Effector memory CD4-positive, alpha-beta T cell (primary cell): ENCODE data around the gene BAHCC1.
A peak's percentile ranks its signal among the peaks of the same experiment; 100 is the strongest.

Experiments
- DNase-seq, 3 donors: peaks; one replicate each; pipeline ENCODE4 v3.0.0-alpha.2; 2020
- H3K27ac ChIP-seq: 2 replicates; pipeline ENCODE4 v1.7.0; 2013; ENCODE audit warnings: mild to moderate bottlenecking, low read length, moderate library complexity; ENCODE audit not compliant: insufficient read depth, poor library complexity, severe bottlenecking
- H3K27me3 ChIP-seq: replicated peaks from 2 replicates; pipeline ENCODE4 v1.7.0; 2013; ENCODE audit warnings: mild to moderate bottlenecking, low read length; ENCODE audit not compliant: insufficient read depth, control insufficient read depth, poor library complexity, severe bottlenecking
- H3K36me3 ChIP-seq: 2 replicates; pipeline ENCODE4 v1.7.0; 2013; ENCODE audit warnings: mild to moderate bottlenecking, low read length, moderate library complexity; ENCODE audit not compliant: control insufficient read depth, insufficient read depth
- H3K4me1 ChIP-seq: 2 replicates; pipeline ENCODE4 v1.7.0; 2013; ENCODE audit warnings: low read length, mild to moderate bottlenecking; ENCODE audit not compliant: control insufficient read depth, insufficient read depth, poor library complexity, severe bottlenecking
- H3K4me3 ChIP-seq: 2 replicates; pipeline ENCODE4 v1.7.0; 2013; ENCODE audit warnings: low read length, low read depth, mild to moderate bottlenecking; ENCODE audit not compliant: insufficient read depth, poor library complexity, severe bottlenecking
- H3K9me3 ChIP-seq: 2 replicates; pipeline ENCODE4 v1.7.0; 2013; ENCODE audit warnings: mild to moderate bottlenecking, low read length, moderate library complexity; ENCODE audit not compliant: control insufficient read depth

Gene BAHCC1

GRCh38 chr17:81492706-81493105, 97.4 kb downstream of the BAHCC1 start:
- H3K4me3 ChIP-seq: no peak overlapping the region
- no peak overlapping the region for H3K27ac ChIP-seq
- H3K4me1 ChIP-seq: peaks cover 10% of the 10 kb centered on the region
- no peak for DNase-seq
- H3K36me3 ChIP-seq: no peaks in the 10 kb centered on the region
- H3K9me3 ChIP-seq: no peaks in the 10 kb centered on the region
- no peaks in the 10 kb centered on the region for H3K27me3 ChIP-seq

GRCh38 chr17:81493198-81494038, 98.2 kb downstream of the BAHCC1 start:
- Histone ChIP-seq H3K4me1 (peaks cover 4% of the 10 kb centered on the region), H3K27ac (no peak overlapping the region), H3K9me3 (no peaks in the 10 kb centered on the region), H3K27me3 (no peaks in the 10 kb centered on the region), H3K4me3 (no peak overlapping the region), H3K36me3 (no peaks in the 10 kb centered on the region)
- no peak for DNase-seq

GRCh38 chr17:81494626-81495377, 99.5 kb downstream of the BAHCC1 start:
- Histone ChIP-seq H3K4me3 (no peak overlapping the region), H3K36me3 (no peaks in the 10 kb centered on the region), H3K4me1 (no peaks in the 10 kb centered on the region), H3K9me3 (no peaks in the 10 kb centered on the region), H3K27ac (no peak overlapping the region), H3K27me3 (no peaks in the 10 kb centered on the region)
- no peak for DNase-seq

DNA sequence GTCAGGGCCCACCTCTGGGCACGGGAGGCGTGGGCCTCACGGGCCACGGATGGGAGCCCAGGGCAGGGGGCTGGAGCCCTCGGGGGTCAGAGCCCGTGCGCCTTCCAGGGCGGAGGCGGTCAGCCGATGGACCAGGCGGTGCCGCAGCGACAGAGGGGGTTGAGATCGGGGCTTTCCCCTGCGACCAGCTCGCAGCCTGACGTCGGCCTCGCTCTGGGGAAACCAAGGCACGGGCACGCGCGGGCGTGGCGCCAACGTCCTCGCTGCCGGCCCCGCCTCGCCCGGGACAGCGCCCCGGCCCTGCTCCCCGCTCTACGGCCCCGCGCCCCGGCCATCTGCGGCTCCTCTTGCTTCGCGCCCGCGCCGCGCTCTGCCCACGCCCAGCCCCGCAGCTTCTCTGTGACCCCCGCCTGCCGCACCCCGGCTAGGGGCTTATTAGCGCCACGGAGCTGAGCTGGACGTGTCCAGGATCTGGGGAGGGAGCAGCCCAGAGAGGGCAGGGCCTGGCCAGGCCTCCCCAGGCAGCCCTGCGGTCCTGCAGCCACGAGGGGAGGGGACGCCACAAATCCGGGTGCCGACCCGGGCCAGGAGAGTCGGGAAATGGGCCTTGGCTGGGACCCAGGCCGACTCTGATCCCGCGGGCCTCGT, 103.8 kb downstream of the BAHCC1 start:
- Histone ChIP-seq H3K4me1 (no peaks in the 10 kb centered on the region), H3K9me3 (no peaks in the 10 kb centered on the region), H3K27me3 (no peaks in the 10 kb centered on the region), H3K4me3 (no peak overlapping the region), H3K36me3 (no peaks in the 10 kb centered on the region), H3K27ac (no peak overlapping the region)
- no peak for DNase-seq

GRCh38 chr17:81499601-81499970, 104.3 kb downstream of the BAHCC1 start:
- DNase-seq: no peak
- Histone ChIP-seq H3K36me3 (no peaks in the 10 kb centered on the region), H3K9me3 (no peaks in the 10 kb centered on the region), H3K27me3 (no peaks in the 10 kb centered on the region), H3K4me3 (no peak overlapping the region), H3K4me1 (no peaks in the 10 kb centered on the region), H3K27ac (no peak overlapping the region)

DNA sequence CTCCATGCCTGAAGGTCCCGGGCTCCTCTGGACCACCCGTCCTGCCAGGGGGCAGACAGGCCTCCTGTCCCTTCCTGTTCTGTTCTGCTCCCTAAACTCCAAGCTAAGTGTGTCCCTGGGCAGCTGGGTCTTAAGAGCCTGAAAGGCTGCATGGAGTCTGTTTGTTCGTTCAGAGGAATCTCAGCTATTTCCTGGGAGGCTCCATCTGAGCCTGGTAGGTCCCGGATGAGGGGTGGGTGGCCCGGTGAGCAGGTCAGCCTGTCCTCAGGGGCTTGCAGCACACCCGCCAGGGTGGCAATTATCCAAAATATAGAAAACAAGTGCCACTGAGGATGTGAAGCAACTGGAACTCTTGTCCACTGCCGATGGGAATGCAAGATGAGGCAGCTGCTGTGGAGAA, 104.8 kb downstream of the BAHCC1 start:
- DNase-seq: no peak
- H3K9me3 ChIP-seq: no peaks in the 10 kb centered on the region
- H3K36me3 ChIP-seq: no peaks in the 10 kb centered on the region
- no peak overlapping the region for H3K27ac ChIP-seq
- H3K4me3 ChIP-seq: no peak overlapping the region
- H3K27me3 ChIP-seq: no peaks in the 10 kb centered on the region
- no peaks in the 10 kb centered on the region for H3K4me1 ChIP-seq

DNA sequence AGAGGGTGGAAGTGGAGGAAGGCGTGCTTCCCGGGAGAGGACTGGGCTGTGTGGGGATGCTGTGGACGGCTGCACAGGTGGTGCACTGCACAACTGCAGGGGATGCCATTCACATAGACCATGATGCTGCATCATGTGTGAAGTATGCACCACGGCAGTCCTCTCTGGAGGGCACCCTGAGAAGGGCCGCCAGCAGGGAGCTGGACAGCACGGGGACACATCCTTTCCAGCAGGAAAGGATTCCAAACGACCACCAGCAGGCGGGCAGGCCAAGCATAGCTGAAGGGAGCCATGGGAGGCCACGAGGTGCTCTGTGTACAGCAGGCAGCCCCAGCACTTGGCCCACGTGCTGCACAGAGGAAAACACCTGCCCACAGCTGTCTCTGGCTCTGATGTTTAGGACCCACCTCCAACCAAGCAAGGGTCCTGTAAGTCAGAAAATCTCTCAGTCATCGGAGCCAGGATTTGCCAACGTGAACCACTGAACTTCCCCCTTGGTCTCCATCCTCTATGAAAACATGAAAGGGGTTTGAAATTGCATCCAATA, 107.3 kb downstream of the BAHCC1 start:
- Histone ChIP-seq H3K36me3 (no peaks in the 10 kb centered on the region), H3K27me3 (no peaks in the 10 kb centered on the region), H3K27ac (no peak overlapping the region), H3K4me1 (no peaks in the 10 kb centered on the region), H3K9me3 (no peaks in the 10 kb centered on the region), H3K4me3 (no peak overlapping the region)
- no peak for DNase-seq

DNA sequence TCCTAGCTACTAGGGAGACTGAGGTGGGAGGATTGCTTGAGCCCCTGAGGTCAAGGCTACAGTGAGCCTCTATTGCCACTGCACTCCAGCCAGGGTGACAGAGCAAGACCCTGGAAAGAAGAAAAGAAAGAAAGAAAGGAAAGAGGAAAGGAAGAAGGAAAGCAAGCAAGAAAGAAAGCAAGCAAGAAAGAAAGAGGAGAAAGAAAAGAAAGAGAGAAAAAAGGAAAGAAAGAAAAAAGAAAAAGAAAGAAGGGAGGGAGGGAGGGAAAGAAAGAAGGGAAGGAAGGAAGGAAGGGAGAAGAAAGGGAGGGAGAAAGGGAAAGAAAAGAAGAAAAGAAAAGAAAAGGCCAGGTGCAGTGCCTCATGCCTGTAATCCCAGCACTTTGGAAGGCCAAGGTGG, 108.4 kb downstream of the BAHCC1 start:
- DNase-seq: no peak
- Histone ChIP-seq H3K27me3 (no peaks in the 10 kb centered on the region), H3K4me1 (peaks cover 3% of the 10 kb centered on the region), H3K27ac (no peak overlapping the region), H3K36me3 (peaks cover 1% of the 10 kb centered on the region), H3K9me3 (no peaks in the 10 kb centered on the region), H3K4me3 (no peak overlapping the region)

- DNase-seq: no peak
- Histone ChIP-seq H3K36me3 (peaks cover 28% of the 10 kb centered on the region), H3K4me3 (peak overlapping the region; percentile 67), H3K9me3 (no peaks in the 10 kb centered on the region), H3K4me1 (peaks cover 32% of the 10 kb centered on the region), H3K27ac (peak overlapping the region; percentile 77), H3K27me3 (no peaks in the 10 kb centered on the region)
Measured at GRCh38 chr17:81508639-81509206, 113.5 kb downstream of the BAHCC1 start.
